Left kidney (tissue), 2 donors: ENCODE results near the gene TELO2. TPM values are rescaled to one million over a fixed set of nuclear protein-coding genes. Genes with fewer than 3 reads are reported as not detected.

Experiments used
- DNase-seq: peaks from one replicate; pipeline ENCODE4 v3.0.0-alpha.2; 2013
- polyA plus RNA-seq: library from polyadenylated mRNA; unstranded; fragments of 120-200 nt; gene quantifications from one replicate; pipeline ENCODE4 v1.2.1, GENCODE V29; 2013; ENCODE audit not compliant: insufficient read length

The TELO2 gene
- polyA plus RNA-seq, 1 donor = 28.8 TPM

GRCh38 chr16:1535391-1536291, 42.5 kb downstream of the TELO2 start:
- no peak for DNase-seq

GRCh38 chr16:1536601-1537000, 43.4 kb downstream of the TELO2 start:
- no peak for DNase-seq

GRCh38 chr16:1537138-1537577, 44.0 kb downstream of the TELO2 start:
- no peak for DNase-seq

- DNase-seq = no peak
These were observed 44.7 kb downstream of the TELO2 start for GRCh38 chr16:1537763-1538289.

- DNase-seq = no peak
These were observed 45.8 kb downstream of the TELO2 start for GRCh38 chr16:1538804-1539520.

- DNase-seq = no peak
These were observed 46.8 kb downstream of the TELO2 start for GRCh38 chr16:1539720-1540555.

GRCh38 chr16:1540556-1540855, 47.3 kb downstream of the TELO2 start:
- DNase-seq = no peak

- DNase-seq = no peak
These were observed 48.4 kb downstream of the TELO2 start for GRCh38 chr16:1541293-1542165.

- no peak for DNase-seq
These were observed 49.0 kb downstream of the TELO2 start for GRCh38 chr16:1542166-1542500.

- no peak for DNase-seq
These were observed 49.4 kb downstream of the TELO2 start for GRCh38 chr16:1542533-1542932.

- DNase-seq = no peak
These were observed 50.1 kb downstream of the TELO2 start for GRCh38 chr16:1543085-1543896.

GRCh38 chr16:1545044-1546040, 52.2 kb downstream of the TELO2 start:
- DNase-seq = no peak

- no peak for DNase-seq
These were observed 53.3 kb downstream of the TELO2 start for GRCh38 chr16:1546430-1546829.

GRCh38 chr16:1548233-1548632, 55.1 kb downstream of the TELO2 start:
- DNase-seq = no peak

GRCh38 chr16:1548727-1549126, 55.6 kb downstream of the TELO2 start:
- DNase-seq = no peak

- DNase-seq = no peak
These were observed 56.9 kb downstream of the TELO2 start for GRCh38 chr16:1550069-1550468.

GRCh38 chr16:1550696-1551095, 57.5 kb downstream of the TELO2 start:
- no peak for DNase-seq

- DNase-seq = no peak
These were observed 58.0 kb downstream of the TELO2 start for GRCh38 chr16:1551166-1551565.

- DNase-seq = no peak
These were observed 59.0 kb downstream of the TELO2 start for GRCh38 chr16:1552129-1552528.
